HepG2 (cell line): ENCODE results near the gene SYNJ2. TPM values are rescaled to one million over a fixed set of nuclear protein-coding genes. Genes with fewer than 3 reads are reported as not detected.

Experiments
- CC2D1A ChIP-seq: sonication (generic); formaldehyde crosslinking; IDR thresholded peaks from 2 replicates; pipeline ENCODE4 v1.8.1; 2023; ENCODE audit warnings: mild to moderate bottlenecking, missing genetic modification reagents
- CCAR2 ChIP-seq: fragments of 200-400 bp; formaldehyde crosslinking; optimal IDR thresholded peaks from 2 replicates; pipeline ENCODE3; 2018; ENCODE audit warnings: low read depth, mild to moderate bottlenecking, low read length, moderate library complexity
- CENPX ChIP-seq: sonication (generic); formaldehyde crosslinking; IDR thresholded peaks from 2 replicates; pipeline ENCODE4 v1.9.0; 2021; ENCODE audit warnings: mild to moderate bottlenecking, missing genetic modification reagents, moderate library complexity
- FOXC1 ChIP-seq: sonication (generic); formaldehyde crosslinking; IDR thresholded peaks from 2 replicates; pipeline ENCODE4 v1.8.0; 2022; ENCODE audit warnings: mild to moderate bottlenecking, missing genetic modification reagents, borderline replicate concordance
- KDM2A ChIP-seq: sonication (generic); formaldehyde crosslinking; IDR thresholded peaks from 2 replicates; pipeline ENCODE4 v1.4.0; 2020; ENCODE audit warnings: low read depth, missing genetic modification reagents, borderline replicate concordance
- KDM4B ChIP-seq: sonication (generic); formaldehyde crosslinking; IDR thresholded peaks from 2 replicates; pipeline ENCODE4 v1.4.0; 2020; ENCODE audit warnings: missing genetic modification reagents
- KDM5A ChIP-seq: fragments of 200-600 bp; sonication (generic); IDR thresholded peaks from 2 replicates; pipeline ENCODE4 v1.7.0; 2018; ENCODE audit warnings: antibody characterized with exemption, mild to moderate bottlenecking, low read length, borderline replicate concordance
- KDM5B ChIP-seq: sonication (generic); formaldehyde crosslinking; IDR thresholded peaks from 2 replicates; pipeline ENCODE4 v1.4.0; 2020; ENCODE audit warnings: missing genetic modification reagents, mild to moderate bottlenecking, borderline replicate concordance
- MIXL1 ChIP-seq: IDR thresholded peaks from 2 replicates; pipeline ENCODE4 v1.6.1; 2016
- MLLT10 ChIP-seq: sonication (generic); formaldehyde crosslinking; IDR thresholded peaks from 2 replicates; pipeline ENCODE4 v1.4.0; 2020; ENCODE audit warnings: missing genetic modification reagents
- PHF20 ChIP-seq: sonication (generic); formaldehyde crosslinking; IDR thresholded peaks from 2 replicates; pipeline ENCODE4 v1.5.0; 2020; ENCODE audit warnings: mild to moderate bottlenecking, missing genetic modification reagents
- ZBTB2 ChIP-seq: sonication (generic); formaldehyde crosslinking; IDR thresholded peaks from 2 replicates; pipeline ENCODE4 v1.8.0; 2022; ENCODE audit warnings: low read depth, missing genetic modification reagents
- ZBTB44 ChIP-seq: sonication (generic); formaldehyde crosslinking; IDR thresholded peaks from 2 replicates; pipeline ENCODE4 v1.4.0; 2020; ENCODE audit warnings: missing genetic modification reagents
- ZEB1 ChIP-seq: IDR thresholded peaks from 2 replicates; pipeline ENCODE4 v1.6.1; 2012; ENCODE audit warnings: mild to moderate bottlenecking, low read depth, inconsistent platforms; ENCODE audit not compliant: insufficient replicate concordance
- ZFP36L2 ChIP-seq: sonication (generic); formaldehyde crosslinking; IDR thresholded peaks from 2 replicates; pipeline ENCODE4 v1.4.0; 2020; ENCODE audit warnings: missing genetic modification reagents
- ZNF121 ChIP-seq: sonication (generic); formaldehyde crosslinking; IDR thresholded peaks from 2 replicates; pipeline ENCODE4 v1.5.0; 2020; ENCODE audit warnings: mild to moderate bottlenecking, missing genetic modification reagents
- ZNF292 ChIP-seq: sonication (generic); formaldehyde crosslinking; IDR thresholded peaks from 2 replicates; pipeline ENCODE4 v1.8.1; 2022; ENCODE audit warnings: mild to moderate bottlenecking, low read depth, missing genetic modification reagents, borderline replicate concordance
- ZNF564 ChIP-seq: sonication (generic); formaldehyde crosslinking; IDR thresholded peaks from 2 replicates; pipeline ENCODE4 v1.8.1; 2023; ENCODE audit warnings: mild to moderate bottlenecking, missing genetic modification reagents
- ZNF629 ChIP-seq: sonication (generic); formaldehyde crosslinking; conservative IDR thresholded peaks from 2 replicates; pipeline ENCODE4 v1.5.0; 2020; ENCODE audit warnings: missing genetic modification reagents
- ZZZ3 ChIP-seq: sonication (generic); formaldehyde crosslinking; IDR thresholded peaks from 2 replicates; pipeline ENCODE4 v1.4.0; 2020; ENCODE audit warnings: missing genetic modification reagents, mild to moderate bottlenecking, borderline replicate concordance
- polyA plus RNA-seq, 8 experiments: library from polyadenylated mRNA; depleted of rRNA in 3 of 8; stranded (reverse) in 7 of 8; unstranded in 1 of 8; fragments of >200 nt; fragmentation: Illumina TruSeq in 4 of 8; extraction: Trizol in 4 of 8; gene quantifications; 2 replicates each; pipeline versions ENCODE4 v1.2.1 to v1.2.3, GENCODE V29; 2011 to 2016; ENCODE audit warnings: low read depth in 4 of 8, missing spikeins in 1 of 8, mixed read lengths in 1 of 8; ENCODE audit not compliant: insufficient read depth in 1 of 8
- total RNA-seq, 5 experiments: library from RNA; depleted of rRNA; stranded (reverse); fragments of >200 nt; fragmentation: Illumina TruSeq; extraction: Trizol; gene quantifications; 2 replicates each; pipeline ENCODE4 v1.2.3, GENCODE V29; 2016; ENCODE audit warnings: low read depth in 1 of 5
- TF ChIP-seq, protein P1 (sequence below): IDR thresholded peaks from 2 replicates; pipeline ENCODE4 v1.6.1; 2016; ENCODE audit warnings: control low read depth
- TF ChIP-seq, protein P2 (sequence below), 2 experiments: IDR thresholded peaks; 2 replicates each; pipeline ENCODE4 v1.6.1; 2011 to 2012; ENCODE audit warnings: low read length in 2 of 2, borderline replicate concordance in 1 of 2, low read depth in 1 of 2, mild to moderate bottlenecking in 1 of 2, moderate library complexity in 1 of 2

The SYNJ2 gene
- total and polyA plus RNA-seq, 2 of the 13 experiments (the other 11 are each of a cell fraction or from before 2014, with no cell fraction given), result 39.1 to 57.6 TPM

DNA sequence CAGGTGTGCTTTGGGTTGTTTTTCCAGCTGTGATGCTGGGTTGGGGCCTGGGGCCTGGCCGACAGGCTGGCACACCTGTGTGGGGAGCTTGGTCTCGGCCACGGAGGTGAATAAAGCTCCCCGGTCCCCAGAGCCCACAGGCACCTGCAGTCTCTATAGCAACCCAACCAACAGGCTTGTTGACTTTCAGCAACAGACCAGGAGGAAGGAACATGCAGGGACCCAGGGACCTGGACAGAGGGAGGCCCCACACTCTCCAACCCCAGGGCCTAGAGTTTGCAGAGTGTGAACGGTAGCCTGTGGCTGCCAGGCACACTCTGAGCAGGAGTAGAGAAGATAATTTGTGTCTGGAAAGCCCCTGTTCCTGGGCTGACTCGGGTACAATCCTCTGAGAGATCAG, 14.6 kb upstream of the SYNJ2 start (continued):
- TF ChIP-seq ZBTB2 (CRISPR knock-in tag), result no peak
- no peak for TF ChIP-seq ZBTB44
- TF ChIP-seq MIXL1, result no peak
- no peak for TF ChIP-seq CCAR2
- TF ChIP-seq ZNF564, result no peak
- no peak for TF ChIP-seq ZNF121 (CRISPR knock-in tag)
- TF ChIP-seq ZEB1, result peak; percentile 84
- TF ChIP-seq PHF20 (CRISPR knock-in tag), result no peak
- TF ChIP-seq CENPX (CRISPR knock-in tag), result no peak
- TF ChIP-seq ZZZ3, result no peak
- TF ChIP-seq, protein P1, sequence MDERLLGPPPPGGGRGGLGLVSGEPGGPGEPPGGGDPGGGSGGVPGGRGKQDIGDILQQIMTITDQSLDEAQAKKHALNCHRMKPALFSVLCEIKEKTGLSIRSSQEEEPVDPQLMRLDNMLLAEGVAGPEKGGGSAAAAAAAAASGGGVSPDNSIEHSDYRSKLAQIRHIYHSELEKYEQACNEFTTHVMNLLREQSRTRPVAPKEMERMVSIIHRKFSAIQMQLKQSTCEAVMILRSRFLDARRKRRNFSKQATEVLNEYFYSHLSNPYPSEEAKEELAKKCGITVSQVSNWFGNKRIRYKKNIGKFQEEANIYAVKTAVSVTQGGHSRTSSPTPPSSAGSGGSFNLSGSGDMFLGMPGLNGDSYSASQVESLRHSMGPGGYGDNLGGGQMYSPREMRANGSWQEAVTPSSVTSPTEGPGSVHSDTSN, result no peak
- TF ChIP-seq KDM5A, result no peak
- peak; percentile 47; the same call in 1 of the 2 replicates for TF ChIP-seq ZNF292
- no peak for TF ChIP-seq KDM2A (CRISPR knock-in tag)
- TF ChIP-seq ZFP36L2, result no peak
- no peak for TF ChIP-seq CC2D1A (CRISPR knock-in tag)
- 0 out of 2 replicates have a peak, but pooled peaks have one; percentile 5 for TF ChIP-seq KDM4B (CRISPR knock-in tag)
- TF ChIP-seq, protein P2, sequence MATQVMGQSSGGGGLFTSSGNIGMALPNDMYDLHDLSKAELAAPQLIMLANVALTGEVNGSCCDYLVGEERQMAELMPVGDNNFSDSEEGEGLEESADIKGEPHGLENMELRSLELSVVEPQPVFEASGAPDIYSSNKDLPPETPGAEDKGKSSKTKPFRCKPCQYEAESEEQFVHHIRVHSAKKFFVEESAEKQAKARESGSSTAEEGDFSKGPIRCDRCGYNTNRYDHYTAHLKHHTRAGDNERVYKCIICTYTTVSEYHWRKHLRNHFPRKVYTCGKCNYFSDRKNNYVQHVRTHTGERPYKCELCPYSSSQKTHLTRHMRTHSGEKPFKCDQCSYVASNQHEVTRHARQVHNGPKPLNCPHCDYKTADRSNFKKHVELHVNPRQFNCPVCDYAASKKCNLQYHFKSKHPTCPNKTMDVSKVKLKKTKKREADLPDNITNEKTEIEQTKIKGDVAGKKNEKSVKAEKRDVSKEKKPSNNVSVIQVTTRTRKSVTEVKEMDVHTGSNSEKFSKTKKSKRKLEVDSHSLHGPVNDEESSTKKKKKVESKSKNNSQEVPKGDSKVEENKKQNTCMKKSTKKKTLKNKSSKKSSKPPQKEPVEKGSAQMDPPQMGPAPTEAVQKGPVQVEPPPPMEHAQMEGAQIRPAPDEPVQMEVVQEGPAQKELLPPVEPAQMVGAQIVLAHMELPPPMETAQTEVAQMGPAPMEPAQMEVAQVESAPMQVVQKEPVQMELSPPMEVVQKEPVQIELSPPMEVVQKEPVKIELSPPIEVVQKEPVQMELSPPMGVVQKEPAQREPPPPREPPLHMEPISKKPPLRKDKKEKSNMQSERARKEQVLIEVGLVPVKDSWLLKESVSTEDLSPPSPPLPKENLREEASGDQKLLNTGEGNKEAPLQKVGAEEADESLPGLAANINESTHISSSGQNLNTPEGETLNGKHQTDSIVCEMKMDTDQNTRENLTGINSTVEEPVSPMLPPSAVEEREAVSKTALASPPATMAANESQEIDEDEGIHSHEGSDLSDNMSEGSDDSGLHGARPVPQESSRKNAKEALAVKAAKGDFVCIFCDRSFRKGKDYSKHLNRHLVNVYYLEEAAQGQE (IDR thresholded peaks at IDR 0.05; ENCODE audit: borderline replicate concordance in 1 of 2, low read depth in 1 of 2, low read length in 2 of 2), result 0 out of 4 replicates have a peak, but pooled peaks of 1 of the 2 experiments have one; percentile 21
- no peak for TF ChIP-seq ZNF629 (CRISPR knock-in tag)
- TF ChIP-seq MLLT10, result no peak
- no peak for TF ChIP-seq FOXC1 (CRISPR knock-in tag)
- no peak for TF ChIP-seq KDM5B (CRISPR knock-in tag)
